H1 (cell line): ENCODE measurements around the gene PLEKHG4. TPM values are rescaled to one million over a fixed set of nuclear protein-coding genes. Genes with fewer than 3 reads are reported as not detected.

Experiments
- CTCF ChIA-PET: fragments of 300-600 bp; sonication (Branson Sonifier 250); formaldehyde crosslinking; loops from one replicate; lab custom pipeline; 2021; ENCODE audit not compliant: partially characterized antibody; lab: Charles Lee
- POLR2A ChIA-PET: fragments of 300-600 bp; sonication (Branson Sonifier 250); formaldehyde crosslinking; loops from one replicate; lab custom pipeline; 2021; ENCODE audit warnings: inconsistent platforms; ENCODE audit not compliant: partially characterized antibody; lab: Charles Lee
- DNase-seq, 2 experiments: peaks; one replicate each; pipeline versions ENCODE4 v3.0.0 to v3.0.0-alpha.2; 2010 to 2022; ENCODE audit warnings: low spot score in 2 of 2, low read depth in 1 of 2, mixed read lengths in 1 of 2
- FAIRE-seq: peaks from 2 replicates; lab custom pipeline; 2011; peaks lifted over from hg19 to GRCh38; lab: Jason Lieb, UNC
- H2AFZ ChIP-seq: 2 replicates; pipeline ENCODE4 v1.8.1; 2012; ENCODE audit warnings: low read length, inconsistent platforms
- H2AK5ac ChIP-seq: 2 replicates; pipeline ENCODE4 v1.6.1; 2013; ENCODE audit warnings: low read depth, low read length
- H2BK120ac ChIP-seq: replicated peaks from 2 replicates; pipeline ENCODE3; 2013; ENCODE audit warnings: low read depth, low read length, inconsistent platforms
- H2BK12ac ChIP-seq: 2 replicates; pipeline ENCODE4 v1.6.1; 2013; ENCODE audit warnings: low read depth, low read length
- H2BK15ac ChIP-seq: 2 replicates; pipeline ENCODE4 v1.6.1; 2013; ENCODE audit warnings: low read length
- H2BK20ac ChIP-seq: 2 replicates; pipeline ENCODE4 v1.6.1; 2013; ENCODE audit warnings: low read length
- H2BK5ac ChIP-seq: 2 replicates; pipeline ENCODE4 v1.6.1; 2013; ENCODE audit warnings: low read depth, low read length
- H3K14ac ChIP-seq: 2 replicates; pipeline ENCODE4 v1.6.1; 2013; ENCODE audit warnings: inconsistent platforms; ENCODE audit not compliant: insufficient read length
- H3K18ac ChIP-seq: 2 replicates; pipeline ENCODE4 v1.6.1; 2013; ENCODE audit warnings: low read length; ENCODE audit errors: extremely low read depth
- H3K23ac ChIP-seq: 2 replicates; pipeline ENCODE4 v1.6.1; 2013; ENCODE audit warnings: inconsistent platforms; ENCODE audit not compliant: insufficient read length
- H3K23me2 ChIP-seq: 2 replicates; pipeline ENCODE4 v1.6.1; 2013; ENCODE audit warnings: low read depth, low read length
- H3K27ac ChIP-seq: 2 replicates; pipeline ENCODE4 v1.6.1; 2011; ENCODE audit warnings: low read depth, low read length, inconsistent platforms
- H3K27me3 ChIP-seq, 4 experiments: replicated peaks in 1 of 4; 1 replicate in 1 of 4; 2 replicates in 3 of 4; pipeline versions ENCODE4 v1.6.1 to v1.8.1; 2011 to 2013; ENCODE audit warnings: low read length in 3 of 4, mild to moderate bottlenecking in 3 of 4, inconsistent platforms in 2 of 4, mixed read lengths in 2 of 4, moderate library complexity in 1 of 4; ENCODE audit not compliant: control insufficient read depth in 3 of 4, insufficient read depth in 3 of 4; ENCODE audit errors: extremely low read depth in 1 of 4
- H3K36me3 ChIP-seq, 4 experiments: 2 replicates each; pipeline versions ENCODE4 v1.6.1 to v1.8.1; 2011 to 2013; ENCODE audit warnings: mild to moderate bottlenecking in 4 of 4, low read length in 3 of 4, moderate library complexity in 2 of 4, control low read depth in 1 of 4, inconsistent platforms in 1 of 4; ENCODE audit not compliant: insufficient read depth in 4 of 4, control insufficient read depth in 2 of 4
- H3K4ac ChIP-seq: replicated peaks from 2 replicates; pipeline ENCODE3; 2013; ENCODE audit warnings: low read length, low read depth, mixed read lengths, inconsistent platforms; ENCODE audit not compliant: insufficient read length
- H3K4me1 ChIP-seq, 4 experiments: replicated peaks in 1 of 4; 1 replicate in 1 of 4; 2 replicates in 3 of 4; pipeline versions ENCODE4 v1.6.1 to v1.8.1; 2011 to 2013; ENCODE audit warnings: low read length in 3 of 4, inconsistent platforms in 2 of 4, mixed read lengths in 1 of 4; ENCODE audit not compliant: insufficient read depth in 4 of 4, control insufficient read depth in 3 of 4
- H3K4me2 ChIP-seq, 2 experiments: 2 replicates each; pipeline versions ENCODE4 v1.6.1 to v1.8.1; 2011 to 2013; ENCODE audit warnings: low read depth in 2 of 2, low read length in 2 of 2, control low read depth in 1 of 2, inconsistent platforms in 1 of 2, mild to moderate bottlenecking in 1 of 2; ENCODE audit not compliant: insufficient read depth in 1 of 2
- H3K4me3 ChIP-seq, 4 experiments: fragments of 200-600, 300-600 bp in 1 of 4; sonication (generic), shearing (Covaris generic), sonication (Bioruptor Twin) in 1 of 4; 2 replicates each; pipeline versions ENCODE4 v1.5.1 to v1.8.1; 2011 to 2016; ENCODE audit warnings: low read length in 4 of 4, low read depth in 3 of 4, control low read depth in 2 of 4, inconsistent platforms in 2 of 4, mild to moderate bottlenecking in 2 of 4, mixed read lengths in 1 of 4, moderate library complexity in 1 of 4; ENCODE audit not compliant: insufficient read depth in 2 of 4; ENCODE audit errors: extremely low read depth in 1 of 4
- H3K56ac ChIP-seq: replicated peaks from 2 replicates; pipeline ENCODE3; 2013; ENCODE audit warnings: low read depth, mild to moderate bottlenecking, mixed read lengths, low read length, inconsistent platforms; ENCODE audit not compliant: insufficient read length
- H3K79me1 ChIP-seq: 2 replicates; pipeline ENCODE4 v1.6.1; 2013; ENCODE audit warnings: low read depth, low read length, control low read depth
- H3K79me2 ChIP-seq, 2 experiments: 2 replicates each; pipeline versions ENCODE4 v1.6.1 to v1.8.1; 2012 to 2013; ENCODE audit warnings: low read length in 2 of 2, mild to moderate bottlenecking in 2 of 2, inconsistent platforms in 1 of 2; ENCODE audit not compliant: insufficient read depth in 2 of 2, control insufficient read depth in 1 of 2
- H3K9ac ChIP-seq, 4 experiments: replicated peaks in 1 of 4; 1 replicate in 1 of 4; 2 replicates in 3 of 4; pipeline versions ENCODE4 v1.6.1 to v1.8.1; 2011 to 2013; ENCODE audit warnings: low read depth in 3 of 4, low read length in 3 of 4, control low read depth in 2 of 4, mild to moderate bottlenecking in 2 of 4, moderate library complexity in 2 of 4, inconsistent platforms in 1 of 4; ENCODE audit errors: extremely low read depth in 1 of 4
- H3K9me3 ChIP-seq, 2 experiments: 2 replicates each; pipeline versions ENCODE4 v1.6.1 to v1.8.1; 2012 to 2013; ENCODE audit warnings: mild to moderate bottlenecking in 2 of 2, moderate library complexity in 2 of 2, control low read depth in 1 of 2, inconsistent platforms in 1 of 2, low read depth in 1 of 2, low read length in 1 of 2, mixed read lengths in 1 of 2; ENCODE audit not compliant: insufficient read depth in 2 of 2
- H4K20me1 ChIP-seq, 2 experiments: replicated peaks in 1 of 2; 2 replicates each; pipeline versions ENCODE3 to v1.8.1; 2011 to 2013; ENCODE audit warnings: inconsistent platforms in 2 of 2, low read length in 2 of 2, mild to moderate bottlenecking in 1 of 2; ENCODE audit not compliant: insufficient read depth in 2 of 2, control insufficient read depth in 1 of 2
- H4K5ac ChIP-seq: 2 replicates; pipeline ENCODE4 v1.6.1; 2013; ENCODE audit warnings: low read length, low read depth, mixed read lengths, inconsistent platforms; ENCODE audit not compliant: insufficient read length
- H4K8ac ChIP-seq: 2 replicates; pipeline ENCODE4 v1.8.0; 2013; ENCODE audit warnings: mild to moderate bottlenecking, moderate library complexity, low read length, inconsistent platforms; ENCODE audit not compliant: insufficient read depth; ENCODE audit errors: extremely low read depth
- H4K91ac ChIP-seq: replicated peaks from 2 replicates; pipeline ENCODE3; 2013; ENCODE audit warnings: low read length, mixed read lengths, inconsistent platforms; ENCODE audit not compliant: insufficient read length
- CEBPB ChIP-seq: IDR thresholded peaks from 2 replicates; pipeline ENCODE4 v1.6.1; 2012; ENCODE audit warnings: low read depth, low read length
- SIRT6 ChIP-seq: IDR thresholded peaks from one replicate; pipeline ENCODE4 v1.7.1; 2012; ENCODE audit warnings: low read length, inconsistent platforms
- WGBS, 2 experiments: shearing (Covaris generic) in 1 of 2; methylation state at CpG; one replicate each; pipeline versions ENCODE4 v1.1.6 to v1.1.7; 2013 to 2015; ENCODE audit warnings: low lambda C conversion rate in 2 of 2, mixed read lengths in 2 of 2, inconsistent platforms in 1 of 2, low coverage in 1 of 2, missing lambda C conversion rate in 1 of 2; ENCODE audit not compliant: insufficient replicate concordance in 2 of 2, insufficient coverage in 1 of 2, insufficient read length in 1 of 2; ENCODE audit errors: extremely low coverage in 1 of 2, missing lambda C conversion rate in 1 of 2; 5-methylcytosine and 5-hydroxymethylcytosine counted together
- polyA plus RNA-seq, 7 experiments: library from polyadenylated mRNA; depleted of rRNA in 3 of 7; stranded (reverse) in 5 of 7; unstranded in 2 of 7; fragments of >200 nt in 5 of 7; fragments of 200-250 nt in 2 of 7; gene quantifications; 1 replicate in 5 of 7; 2 replicates in 1 of 7; 4 replicates in 1 of 7; pipeline versions ENCODE4 v1.2.1 to v1.2.3, GENCODE V29; 2011 to 2013; ENCODE audit warnings: missing spikeins in 2 of 7, mixed read lengths in 2 of 7
- total RNA-seq: library from RNA; stranded (reverse); fragmentation: NEBNext Ultra II Directional; extraction: Animal tissue kit (Norgen Biotek cat#: 25700); gene quantifications from 2 replicates; pipeline ENCODE4 v1.2.1, GENCODE V29; 2021

PLEKHG4 gene
- total and polyA plus RNA-seq, 2 of the 8 experiments (the other 6 are each of a cell fraction or from before 2014, with no cell fraction given) = 7.7 to 11.1 TPM

GRCh38 chr16:67244387-67245185, 34.7 kb upstream of the PLEKHG4 start:
- Histone ChIP-seq H3K9ac (no peak overlapping the region), H3K23me2 (peaks cover 12% of the 10 kb centered on the region; the same call in 1 of the 2 replicates), H4K8ac (no peak overlapping the region), H3K18ac (no peak overlapping the region), H3K56ac (no peak overlapping the region), H2AFZ (no peak overlapping the region), H3K4me2 (peak overlapping the region; percentile 92 to 95; a peak in 3 of 4 replicates), H3K14ac (no peak overlapping the region), H3K23ac (no peak overlapping the region), H4K5ac (no peak overlapping the region), H3K27me3 (peaks cover 0 to 12% (median 8%) of the 10 kb centered on the region in 4 experiments; a peak in 5 of 7 replicates), H2BK12ac (0 out of 2 replicates have a peak overlapping the region, but pooled peaks have one; percentile 22), H3K4me3 (peak overlapping the region in 1 of 4 experiments; percentile 70; a peak in 1 of 8 replicates), H3K36me3 (no peaks in the 10 kb centered on the region), H3K4me1 (peaks cover 16 to 35% (median 17%) of the 10 kb centered on the region in 4 experiments), H3K27ac (no peak overlapping the region), H3K9me3 (no peaks in the 10 kb centered on the region), H2BK20ac (no peak overlapping the region), H2BK5ac (no peak overlapping the region; the same call in 1 of the 2 replicates), H4K20me1 (no peaks in the 10 kb centered on the region), H4K91ac (no peak overlapping the region), H3K79me1 (peaks cover 16% of the 10 kb centered on the region), H2AK5ac (peak overlapping the region; percentile 33; the same call in 1 of the 2 replicates), H2BK15ac (peak overlapping the region; percentile 2; the same call in 1 of the 2 replicates), H3K4ac (no peak overlapping the region), H2BK120ac (peak overlapping the region; percentile 2), H3K79me2 (peaks cover 0 to 21% of the 10 kb centered on the region in 2 experiments; a peak in 2 of 4 replicates)
- TF ChIP-seq SIRT6 (no peak), CEBPB (no peak)
- FAIRE-seq (no peak), DNase-seq (no peak)
- ChIA-PET POLR2A (interaction anchor here (0.8 to 6.8 kb wide), 3 partner anchors 10 to 54 kb away, joined by 3 to 111 read pairs (median 11); partner anchors contain the start of genes EXOC3L1 and TMEM208), CTCF (interaction anchor here (0.9 to 1.9 kb wide), 11 partner anchors 17 to 62 kb away, joined by 3 to 9 read pairs (median 4); no protein-coding TSS in a partner anchor)
- WGBS, 2 experiments = 86% methylated on average over 5 of the region's 5 CpGs; no CpG with 5 or more reads in 1 of the 2 experiments
